ENCODE results near the gene FGF11. TPM values are rescaled to one million over a fixed set of nuclear protein-coding genes. Genes with fewer than 3 reads are reported as not detected.
A peak's percentile ranks its signal among the peaks of the same experiment; 100 is the strongest.
"Not testable (repeated sequence)": the region's sequence is repeated elsewhere in the genome, so short reads cannot be mapped to it uniquely, and the experiment has no call there.

Gene FGF11
- polyA plus RNA-seq, 3 donors from 2014 or later: not detected

- no peaks in the 10 kb centered on the region for H3K36me3 Mint-ChIP-seq
- H3K9me3 Mint-ChIP-seq: no peaks in the 10 kb centered on the region
- peaks cover 19 to 30% (median 27%) of the 10 kb centered on the region in 3 donors for H3K27me3 Mint-ChIP-seq (ENCODE audit: low read depth in 3 of 3)
- H3K4me3 Mint-ChIP-seq: peak overlapping the region; percentile 90 to 98 (median 94)
- H3K27ac Mint-ChIP-seq: peak overlapping the region; percentile 94 to 99 (median 97)
- peaks cover 61 to 65% of the 10 kb centered on the region in 2 donors for H3K4me1 Mint-ChIP-seq
- DNase-seq: peak; percentile 70 to 72 (median 72)
Measured at GRCh38 chr17:7477392-7478275, 38.3 kb downstream of the FGF11 start.

GRCh38 chr17:7478276-7479212, 39.2 kb downstream of the FGF11 start:
- Mint-ChIP-seq H3K9me3 (no peaks in the 10 kb centered on the region), H3K4me1 (peaks cover 69 to 74% of the 10 kb centered on the region in 2 donors), H3K4me3 (peak overlapping the region; percentile 90 to 98 (median 94)), H3K36me3 (no peaks in the 10 kb centered on the region), H3K27me3 (ENCODE audit: low read depth in 3 of 3) (peaks cover 26 to 39% (median 34%) of the 10 kb centered on the region in 3 donors), H3K27ac (peak overlapping the region; percentile 94 to 99 (median 97))
- DNase-seq: peak; percentile 79 to 85 (median 79)

- Mint-ChIP-seq H3K4me1 (peaks cover 67 to 78% of the 10 kb centered on the region in 2 donors), H3K4me3 (peak within 1 kb of the TSS; percentile 93 to 98 (median 95)), H3K9me3 (no peaks in the 10 kb centered on the region), H3K27ac (peak within 1 kb of the TSS; percentile 95 to 100 (median 98)), H3K27me3 (ENCODE audit: low read depth in 3 of 3) (peaks cover 35 to 48% (median 43%) of the 10 kb centered on the region in 3 donors), H3K36me3 (no peaks in the 10 kb centered on the region)
- peak; percentile 70 to 76 (median 75) for DNase-seq
Measured at GRCh38 chr17:7479213-7480088, 40.1 kb downstream of the FGF11 start, which contains the start of gene ZBTB4. ZBTB4 (minus strand) TSS chr17:7479631; CDS start chr17:7466801, 12,830 bp downstream.

GRCh38 chr17:7480089-7480384, 40.7 kb downstream of the FGF11 start:
- Mint-ChIP-seq H3K27me3 (ENCODE audit: low read depth in 3 of 3) (peaks cover 37 to 54% (median 49%) of the 10 kb centered on the region in 3 donors), H3K4me3 (peak overlapping the region; percentile 89 to 95 (median 92)), H3K27ac (peak overlapping the region; percentile 95 to 100 (median 98)), H3K36me3 (no peaks in the 10 kb centered on the region), H3K9me3 (no peaks in the 10 kb centered on the region), H3K4me1 (peaks cover 71 to 83% of the 10 kb centered on the region in 2 donors)
- no peak for DNase-seq

- H3K27ac Mint-ChIP-seq: peak within 1 kb of the TSS; percentile 97 to 100 (median 100)
- not testable (repeated sequence) for H3K9me3 Mint-ChIP-seq, DNase-seq, H3K36me3 Mint-ChIP-seq
- peak within 1 kb of the TSS; percentile 89 to 95 (median 93) for H3K4me3 Mint-ChIP-seq
- H3K27me3 Mint-ChIP-seq (ENCODE audit: low read depth in 3 of 3): peaks cover 42 to 57% (median 47%) of the 10 kb centered on the region in 3 donors
- H3K4me1 Mint-ChIP-seq: peaks cover 69 to 83% of the 10 kb centered on the region in 2 donors
Measured at GRCh38 chr17:7481275-7481674, 42.0 kb downstream of the FGF11 start, which contains the start of gene SLC35G6. SLC35G6 (plus strand) TSS chr17:7481446; CDS start chr17:7481517, 71 bp downstream.

GRCh38 chr17:7481842-7482741, 42.8 kb downstream of the FGF11 start:
- not testable (repeated sequence) for H3K9me3 Mint-ChIP-seq, DNase-seq

GRCh38 chr17:7482742-7483088, 43.4 kb downstream of the FGF11 start:
- Mint-ChIP-seq H3K27me3 (ENCODE audit: low read depth in 3 of 3) (peaks cover 41 to 52% (median 43%) of the 10 kb centered on the region in 3 donors), H3K27ac (peak overlapping the region; percentile 99 to 100 (median 100)), H3K4me1 (peaks cover 68 to 83% of the 10 kb centered on the region in 2 donors), H3K4me3 (peak overlapping the region; percentile 93 to 99 (median 99))
- DNase-seq, H3K9me3 Mint-ChIP-seq, H3K36me3 Mint-ChIP-seq: not testable (repeated sequence)

More at GRCh38 chr17:7481842-7482741, 42.8 kb downstream of the FGF11 start:
- peaks cover 68 to 83% of the 10 kb centered on the region in 2 donors for H3K4me1 Mint-ChIP-seq
- not testable (repeated sequence) for H3K36me3 Mint-ChIP-seq
- H3K27me3 Mint-ChIP-seq (ENCODE audit: low read depth in 3 of 3): peaks cover 42 to 56% (median 47%) of the 10 kb centered on the region in 3 donors
- peak overlapping the region; percentile 99 to 100 (median 100) for H3K27ac Mint-ChIP-seq
- H3K4me3 Mint-ChIP-seq: peak overlapping the region; percentile 59 to 95 (median 64)

- Mint-ChIP-seq H3K4me3 (peak overlapping the region; percentile 93 to 99 (median 99)), H3K27me3 (ENCODE audit: low read depth in 3 of 3) (peaks cover 35 to 45% (median 38%) of the 10 kb centered on the region in 3 donors), H3K27ac (peak overlapping the region; percentile 99 to 100 (median 100)), H3K4me1 (peaks cover 65 to 79% of the 10 kb centered on the region in 2 donors), H3K36me3 (no peaks in the 10 kb centered on the region), H3K9me3 (no peaks in the 10 kb centered on the region)
- DNase-seq: peak; percentile 95 to 97 (median 97)
Measured at GRCh38 chr17:7483255-7484066, 44.1 kb downstream of the FGF11 start.

- Mint-ChIP-seq H3K9me3 (no peaks in the 10 kb centered on the region), H3K27me3 (ENCODE audit: low read depth in 3 of 3) (peaks cover 29 to 38% (median 32%) of the 10 kb centered on the region in 3 donors), H3K27ac (peak within 1 kb of the TSS; percentile 99 to 100 (median 100)), H3K4me3 (peak within 1 kb of the TSS; percentile 93 to 99 (median 99)), H3K4me1 (peaks cover 70 to 83% of the 10 kb centered on the region in 2 donors), H3K36me3 (no peaks in the 10 kb centered on the region)
- peak; percentile 99 for DNase-seq
Measured at GRCh38 chr17:7484067-7484918, 45.0 kb downstream of the FGF11 start, which contains the start of gene POLR2A. POLR2A (plus strand) TSS chr17:7484366.

GRCh38 chr17:7484919-7485377, 45.6 kb downstream of the FGF11 start:
- Mint-ChIP-seq H3K36me3 (no peaks in the 10 kb centered on the region), H3K27ac (peak overlapping the region; percentile 91 to 100 (median 100)), H3K27me3 (ENCODE audit: low read depth in 3 of 3) (peaks cover 27 to 36% (median 30%) of the 10 kb centered on the region in 3 donors), H3K9me3 (no peaks in the 10 kb centered on the region), H3K4me3 (peak overlapping the region; percentile 93 to 99 (median 99)), H3K4me1 (peaks cover 73 to 87% of the 10 kb centered on the region in 2 donors)
- no peak for DNase-seq

Measured in immature natural killer cell (primary cell).